PFSK-1 (cell line): ENCODE data around the gene HINT2.

Source experiments
- FOXP2 ChIP-seq: optimal IDR thresholded peaks from 2 replicates; pipeline ENCODE3; 2011; ENCODE audit warnings: borderline replicate concordance, control low read depth, inconsistent platforms; ENCODE audit not compliant: insufficient read depth; ENCODE audit errors: extremely low read length, extremely low read depth
- POLR2AphosphoS5 ChIP-seq: IDR thresholded peaks from 2 replicates; pipeline ENCODE4 v1.6.1; 2012; ENCODE audit warnings: low read depth, mild to moderate bottlenecking, control low read depth, low read length, moderate library complexity
- REST ChIP-seq, 2 experiments: IDR thresholded peaks; 2 replicates each; pipeline versions ENCODE4 v1.6.1 to v1.8.0; 2011 to 2012; ENCODE audit warnings: low read depth in 2 of 2, low read length in 2 of 2, control low read depth in 1 of 2, inconsistent platforms in 1 of 2, mild to moderate bottlenecking in 1 of 2, moderate library complexity in 1 of 2; ENCODE audit not compliant: insufficient read depth in 1 of 2
- SIN3A ChIP-seq: IDR thresholded peaks from 2 replicates; pipeline ENCODE4 v1.6.1; 2012; ENCODE audit warnings: mild to moderate bottlenecking, low read length, moderate library complexity, borderline replicate concordance; ENCODE audit not compliant: insufficient read depth
- TAF1 ChIP-seq: IDR thresholded peaks from 2 replicates; pipeline ENCODE4 v1.6.1; 2012; ENCODE audit warnings: low read length, control low read depth, borderline replicate concordance; ENCODE audit not compliant: insufficient read depth

Gene HINT2

GRCh38 chr9:35766997-35767396 lies 47.8 kb downstream of the HINT2 start:
- TF ChIP-seq SIN3A (no peak), FOXP2 (no peak), REST (IDR thresholded peaks at IDR 0.05; ENCODE audit: insufficient read depth in 1 of 2, low read depth in 2 of 2, low read length in 2 of 2) (no peak)

DNA sequence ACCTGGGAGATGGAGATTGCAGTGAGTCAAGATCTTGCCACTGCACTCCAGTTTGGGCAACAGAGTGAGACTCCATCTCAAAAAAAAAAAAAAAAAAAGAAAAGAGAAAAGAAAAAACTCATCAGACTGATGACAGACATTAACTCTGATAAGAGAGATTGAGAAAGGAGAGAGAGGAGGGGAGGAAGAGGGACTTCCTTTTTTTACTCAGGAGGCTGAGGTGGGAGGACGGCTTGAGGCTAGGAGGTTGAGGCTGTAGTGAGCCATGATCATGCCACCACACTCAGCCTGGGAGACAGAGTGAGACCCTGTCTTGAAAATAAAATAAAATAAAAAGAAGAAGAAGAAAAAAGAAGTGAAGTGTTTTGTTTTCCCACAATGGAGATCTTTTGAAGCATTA lies 51.0 kb downstream of the HINT2 start:
- no peak for TF ChIP-seq POLR2AphosphoS5
- no peak for TF ChIP-seq SIN3A
- TF ChIP-seq FOXP2, result no peak
- no peak for TF ChIP-seq TAF1
- no peak for TF ChIP-seq REST (IDR thresholded peaks at IDR 0.05; ENCODE audit: insufficient read depth in 1 of 2, low read depth in 2 of 2, low read length in 2 of 2)

DNA sequence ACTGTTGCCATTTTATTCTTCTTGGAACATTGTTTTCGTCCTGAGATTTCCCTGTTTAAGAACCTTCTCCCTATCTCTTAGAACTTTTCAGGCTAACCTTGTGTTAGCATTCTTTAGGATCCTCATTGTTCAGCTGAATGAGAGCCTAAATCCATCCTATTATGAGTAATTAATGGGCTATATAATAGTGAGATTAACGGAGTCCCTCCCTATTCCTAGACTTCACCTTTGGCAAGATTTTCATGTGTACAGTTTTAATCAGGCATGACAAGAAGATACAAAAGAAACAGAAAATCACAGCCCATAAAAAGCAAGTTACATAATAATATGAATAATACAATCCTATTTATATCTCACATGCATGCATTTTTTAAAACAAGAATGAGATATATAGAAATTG lies 51.7 kb downstream of the HINT2 start:
- TF ChIP-seq REST (IDR thresholded peaks at IDR 0.05; ENCODE audit: insufficient read depth in 1 of 2, low read depth in 2 of 2, low read length in 2 of 2) (no peak), POLR2AphosphoS5 (no peak), FOXP2 (no peak), SIN3A (no peak)
